Activated naive CD4-positive, alpha-beta T cell treated with anti-CD3 and anti-CD28 coated beads, Interleukin-2, amount 50 U/mL, for 24 hours (primary cell): ENCODE results near the gene ZNF784.

ENCODE experiments used
- H3K27ac Mint-ChIP-seq: one replicate; pipeline ENCODE4 v1.8.0; 2021; ENCODE audit warnings: mild to moderate bottlenecking, mixed read lengths
- H3K27me3 Mint-ChIP-seq: one replicate; pipeline ENCODE4 v1.8.0; 2021; ENCODE audit warnings: mixed read lengths
- H3K36me3 Mint-ChIP-seq: one replicate; pipeline ENCODE4 v1.8.0; 2021; ENCODE audit warnings: mixed read lengths
- H3K4me1 Mint-ChIP-seq: one replicate; pipeline ENCODE4 v1.8.0; 2021; ENCODE audit warnings: mixed read lengths
- H3K4me3 Mint-ChIP-seq: one replicate; pipeline ENCODE4 v1.8.0; 2021; ENCODE audit warnings: mild to moderate bottlenecking, mixed read lengths
- H3K9me3 Mint-ChIP-seq: one replicate; pipeline ENCODE4 v1.8.0; 2021; ENCODE audit warnings: mixed read lengths

The ZNF784 gene

DNA sequence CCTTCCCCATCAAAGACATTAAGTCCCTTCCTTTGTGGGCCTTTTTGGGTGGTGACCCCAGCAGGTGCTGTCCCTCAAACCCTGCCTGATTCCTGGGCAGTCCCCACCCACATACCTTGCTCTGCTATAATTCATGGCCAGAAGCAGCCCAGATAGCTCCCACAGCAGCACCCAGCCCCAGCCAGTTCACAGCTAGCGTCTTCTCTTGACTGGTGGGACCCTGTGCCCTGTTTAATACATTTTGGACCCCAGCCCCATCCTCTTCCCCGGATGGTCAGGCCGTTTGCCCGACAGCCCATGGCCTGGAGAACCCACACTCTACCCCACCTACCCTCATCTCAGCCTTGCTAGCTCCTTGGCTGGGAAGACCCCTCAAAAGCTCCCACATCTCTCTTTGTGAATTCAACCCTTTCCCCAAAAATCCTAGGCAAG lies 25.8 kb upstream of the ZNF784 start:
- Mint-ChIP-seq H3K27ac (peak overlapping the region; percentile 79), H3K4me3 (peak overlapping the region; percentile 54), H3K4me1 (peaks cover 38% of the 10 kb centered on the region), H3K27me3 (no peaks in the 10 kb centered on the region), H3K36me3 (no peaks in the 10 kb centered on the region), H3K9me3 (no peaks in the 10 kb centered on the region)

GRCh38 chr19:55649268-55650125 lies 25.1 kb upstream of the ZNF784 start:
- Mint-ChIP-seq H3K36me3 (no peaks in the 10 kb centered on the region), H3K27ac (peak overlapping the region; percentile 88), H3K4me1 (peaks cover 41% of the 10 kb centered on the region), H3K27me3 (no peaks in the 10 kb centered on the region), H3K4me3 (peak overlapping the region; percentile 82), H3K9me3 (no peaks in the 10 kb centered on the region)

DNA sequence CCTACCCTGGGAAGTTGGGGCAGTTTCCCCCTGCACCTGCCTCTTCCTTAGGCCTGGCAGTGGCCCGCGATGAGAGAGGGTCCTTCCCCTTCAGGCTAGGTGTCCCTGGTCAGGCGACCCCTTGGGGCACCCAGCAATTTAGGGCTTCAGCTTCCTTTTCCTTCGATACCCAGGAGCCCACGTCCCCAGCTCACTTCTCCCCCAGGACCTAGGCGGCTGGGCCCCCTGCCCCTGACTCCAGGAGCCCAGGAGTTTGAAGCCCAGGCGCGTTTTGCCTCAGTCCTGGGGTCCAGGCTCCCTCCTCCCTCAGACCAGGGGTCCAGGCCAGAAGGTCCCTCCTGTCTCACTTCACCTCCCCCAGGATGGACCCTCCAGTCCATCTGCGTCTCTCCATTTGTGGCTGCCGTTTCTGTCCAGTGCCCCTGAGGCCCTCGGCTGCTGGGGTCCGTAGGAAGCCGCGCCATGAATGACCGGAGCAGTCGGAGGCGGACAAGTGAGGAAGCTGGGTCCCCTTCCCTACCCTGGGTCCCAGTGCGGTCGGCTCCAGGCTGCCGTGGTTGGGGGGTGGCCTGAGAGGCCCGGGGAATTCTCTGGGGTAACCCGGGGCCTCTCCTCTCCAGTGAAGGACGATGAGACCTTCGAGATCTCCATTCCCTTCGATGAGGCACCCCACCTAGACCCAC lies 24.4 kb upstream of the ZNF784 start:
- Mint-ChIP-seq H3K27ac (peak overlapping the region; percentile 76), H3K36me3 (peaks cover 1% of the 10 kb centered on the region), H3K4me3 (peak overlapping the region; percentile 82), H3K9me3 (no peaks in the 10 kb centered on the region), H3K4me1 (peaks cover 47% of the 10 kb centered on the region), H3K27me3 (no peaks in the 10 kb centered on the region)

DNA sequence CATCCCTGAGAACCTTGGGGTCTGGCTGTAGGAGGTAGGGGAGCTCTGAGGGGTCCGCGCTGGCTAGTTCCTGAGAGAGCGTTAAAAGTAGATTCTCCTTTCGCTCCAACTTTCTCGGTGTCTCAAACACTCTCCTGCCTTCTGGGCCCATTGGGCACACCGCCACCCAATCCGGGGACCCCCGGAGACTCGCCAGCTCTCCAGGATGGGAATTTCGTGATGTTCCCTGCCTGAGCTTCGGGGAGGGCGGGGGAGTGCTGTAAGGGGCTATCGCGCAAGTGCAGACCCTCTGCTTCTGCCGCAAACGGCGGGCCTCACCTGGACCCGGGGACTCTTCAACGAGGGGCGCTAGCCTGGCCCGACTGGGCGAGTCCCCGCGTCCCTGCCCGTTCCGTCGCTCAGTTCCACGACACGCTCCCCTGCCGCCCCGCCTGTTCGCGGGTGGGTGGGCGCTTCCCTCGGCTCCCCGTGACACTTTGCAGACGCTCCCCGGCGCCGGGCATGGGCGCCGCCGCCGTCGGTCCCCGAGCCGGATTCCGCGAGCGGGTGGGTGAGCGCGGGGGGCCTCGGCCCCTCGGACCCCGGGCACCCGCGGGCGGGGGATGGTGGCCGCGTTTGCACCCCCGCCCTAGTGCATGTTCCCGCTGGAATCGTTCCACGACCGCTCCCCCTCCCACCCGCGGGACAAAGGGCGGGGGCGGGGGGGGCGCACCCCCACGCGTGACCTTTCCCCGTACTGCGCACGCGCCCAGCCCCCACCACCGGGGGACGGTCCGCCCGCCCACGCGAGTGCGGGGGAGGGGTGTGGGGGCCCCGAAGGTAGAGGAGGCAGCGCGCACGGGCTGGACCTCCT lies 23.6 kb upstream of the ZNF784 start, which contains the start of gene CCDC106:
CCDC106 (plus strand) TSS at position 481 of the 853 bp plus-strand sequence. CDS start 835 bp downstream, outside the sequence.
- H3K27me3 Mint-ChIP-seq, result no peaks in the 10 kb centered on the region
- peak within 1 kb of the TSS; percentile 76 for H3K27ac Mint-ChIP-seq
- H3K36me3 Mint-ChIP-seq, result peaks cover 1% of the 10 kb centered on the region
- peak within 1 kb of the TSS; percentile 86 for H3K4me3 Mint-ChIP-seq
- H3K4me1 Mint-ChIP-seq, result peaks cover 53% of the 10 kb centered on the region
- H3K9me3 Mint-ChIP-seq, result no peaks in the 10 kb centered on the region

- Mint-ChIP-seq H3K4me3 (peak overlapping the region; percentile 86), H3K4me1 (peaks cover 57% of the 10 kb centered on the region), H3K27me3 (no peaks in the 10 kb centered on the region), H3K9me3 (no peaks in the 10 kb centered on the region), H3K36me3 (peaks cover 1% of the 10 kb centered on the region), H3K27ac (peak overlapping the region; percentile 65)
Observed at GRCh38 chr19:55646889-55647731, 22.7 kb upstream of the ZNF784 start.

GRCh38 chr19:55645512-55645881 lies 21.1 kb upstream of the ZNF784 start:
- H3K4me3 Mint-ChIP-seq, result peak overlapping the region; percentile 78
- H3K36me3 Mint-ChIP-seq, result peaks cover 1% of the 10 kb centered on the region
- peaks cover 61% of the 10 kb centered on the region for H3K4me1 Mint-ChIP-seq
- H3K27ac Mint-ChIP-seq, result peak overlapping the region; percentile 65
- no peaks in the 10 kb centered on the region for H3K9me3 Mint-ChIP-seq
- H3K27me3 Mint-ChIP-seq, result no peaks in the 10 kb centered on the region

GRCh38 chr19:55644842-55645511 lies 20.6 kb upstream of the ZNF784 start:
- Mint-ChIP-seq H3K27ac (peak overlapping the region; percentile 65), H3K27me3 (no peaks in the 10 kb centered on the region), H3K4me3 (peak overlapping the region; percentile 97), H3K9me3 (no peaks in the 10 kb centered on the region), H3K4me1 (peaks cover 60% of the 10 kb centered on the region), H3K36me3 (peaks cover 1% of the 10 kb centered on the region)

DNA sequence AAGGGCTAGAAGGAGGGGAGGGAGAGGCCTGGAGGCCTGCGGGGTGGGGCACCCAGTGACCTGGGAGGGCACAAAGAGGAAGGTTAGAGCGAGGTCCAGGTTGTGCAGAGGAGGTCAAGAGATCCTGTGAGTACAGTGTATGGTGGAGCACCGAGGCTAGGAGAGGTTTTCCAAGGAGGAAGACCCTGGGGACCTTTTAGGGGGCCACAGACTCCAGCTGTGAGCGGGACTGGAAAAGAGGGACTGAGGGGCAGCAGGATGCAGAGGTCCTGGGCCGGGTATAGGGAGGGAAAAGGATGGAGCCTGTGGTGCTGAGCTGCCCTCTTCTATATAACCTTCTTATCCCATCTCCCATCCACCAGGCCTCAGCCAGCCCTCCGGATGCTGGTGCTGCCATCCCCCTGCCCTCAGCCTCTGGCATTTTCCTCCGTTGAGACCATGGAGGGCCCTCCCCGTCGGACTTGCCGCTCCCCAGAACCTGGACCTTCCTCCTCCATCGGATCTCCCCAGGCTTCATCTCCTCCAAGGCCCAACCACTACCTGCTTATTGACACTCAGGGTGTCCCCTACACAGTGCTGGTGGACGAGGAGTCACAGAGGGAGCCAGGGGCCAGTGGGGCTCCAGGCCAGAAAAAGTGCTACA lies 19.9 kb upstream of the ZNF784 start:
- Mint-ChIP-seq H3K4me1 (peaks cover 54% of the 10 kb centered on the region), H3K9me3 (no peaks in the 10 kb centered on the region), H3K4me3 (peak overlapping the region; percentile 97), H3K36me3 (peaks cover 1% of the 10 kb centered on the region), H3K27ac (peak overlapping the region; percentile 98), H3K27me3 (no peaks in the 10 kb centered on the region)

DNA sequence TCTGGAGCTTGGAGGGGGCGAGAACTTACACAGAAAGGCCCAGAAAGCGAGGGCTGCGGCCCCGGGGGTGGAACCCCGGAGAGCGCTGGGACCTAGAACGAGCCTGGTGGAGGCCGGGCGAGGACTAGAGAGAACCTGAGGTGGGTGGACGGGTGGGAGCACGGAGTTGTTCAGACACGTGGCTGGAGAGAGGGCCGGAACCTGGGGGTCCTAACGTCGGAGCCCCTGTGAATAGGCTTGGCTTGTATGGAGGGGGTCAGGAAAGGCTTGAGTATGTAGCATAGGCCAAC lies 19.5 kb upstream of the ZNF784 start:
- Mint-ChIP-seq H3K27me3 (no peaks in the 10 kb centered on the region), H3K36me3 (peaks cover 4% of the 10 kb centered on the region), H3K4me1 (peaks cover 56% of the 10 kb centered on the region), H3K4me3 (peak overlapping the region; percentile 97), H3K9me3 (no peaks in the 10 kb centered on the region), H3K27ac (peak overlapping the region; percentile 98)

DNA sequence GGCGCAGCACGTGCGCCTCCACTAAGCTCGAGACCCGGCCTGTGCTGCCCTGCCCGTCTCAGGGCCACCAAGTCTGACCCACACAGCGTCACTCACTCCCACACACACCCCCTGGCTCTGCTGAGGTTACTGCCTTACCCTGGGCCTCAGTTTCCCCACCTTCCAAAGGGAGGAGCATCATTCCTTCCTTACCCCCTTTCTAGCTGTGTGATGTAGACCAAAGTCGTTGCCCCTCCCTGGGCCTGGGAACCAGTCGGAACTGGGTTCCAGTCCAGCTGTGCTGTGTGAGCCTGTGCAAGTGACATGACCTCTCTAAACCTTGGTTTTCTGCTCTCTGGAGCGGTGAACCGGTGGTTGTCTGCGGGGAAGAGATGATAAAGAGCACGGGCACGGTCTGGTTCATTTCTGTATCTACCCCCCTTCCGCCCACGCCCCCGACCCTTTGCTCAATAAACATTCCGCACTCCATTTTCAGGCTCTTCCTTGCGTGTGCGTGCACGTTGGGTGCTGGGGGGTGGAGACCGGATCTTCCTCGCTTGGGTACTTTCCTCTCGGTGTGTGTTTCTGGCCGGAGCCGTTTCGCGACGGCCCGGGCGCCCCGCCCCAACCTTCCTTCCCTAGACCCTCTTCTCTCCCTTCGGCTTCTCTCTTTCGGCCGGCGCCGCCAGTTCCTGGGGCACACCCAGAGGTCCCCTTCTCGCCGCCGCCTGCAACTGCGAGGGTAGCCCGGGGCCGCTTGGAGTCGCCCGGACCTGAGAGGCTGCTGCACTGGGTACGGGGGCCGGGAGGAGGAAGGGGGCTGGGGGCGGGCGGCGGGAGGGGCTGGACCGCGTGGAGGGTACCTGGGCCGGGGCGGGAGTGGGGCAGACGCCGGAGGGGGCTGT lies 18.9 kb upstream of the ZNF784 start, which contains the start of gene ZNF581:
ZNF581 (plus strand) TSS at position 647 of the 884 bp plus-strand sequence. CDS start 923 bp downstream, outside the sequence.
- peak within 1 kb of the TSS; percentile 97 for H3K4me3 Mint-ChIP-seq

DNA sequence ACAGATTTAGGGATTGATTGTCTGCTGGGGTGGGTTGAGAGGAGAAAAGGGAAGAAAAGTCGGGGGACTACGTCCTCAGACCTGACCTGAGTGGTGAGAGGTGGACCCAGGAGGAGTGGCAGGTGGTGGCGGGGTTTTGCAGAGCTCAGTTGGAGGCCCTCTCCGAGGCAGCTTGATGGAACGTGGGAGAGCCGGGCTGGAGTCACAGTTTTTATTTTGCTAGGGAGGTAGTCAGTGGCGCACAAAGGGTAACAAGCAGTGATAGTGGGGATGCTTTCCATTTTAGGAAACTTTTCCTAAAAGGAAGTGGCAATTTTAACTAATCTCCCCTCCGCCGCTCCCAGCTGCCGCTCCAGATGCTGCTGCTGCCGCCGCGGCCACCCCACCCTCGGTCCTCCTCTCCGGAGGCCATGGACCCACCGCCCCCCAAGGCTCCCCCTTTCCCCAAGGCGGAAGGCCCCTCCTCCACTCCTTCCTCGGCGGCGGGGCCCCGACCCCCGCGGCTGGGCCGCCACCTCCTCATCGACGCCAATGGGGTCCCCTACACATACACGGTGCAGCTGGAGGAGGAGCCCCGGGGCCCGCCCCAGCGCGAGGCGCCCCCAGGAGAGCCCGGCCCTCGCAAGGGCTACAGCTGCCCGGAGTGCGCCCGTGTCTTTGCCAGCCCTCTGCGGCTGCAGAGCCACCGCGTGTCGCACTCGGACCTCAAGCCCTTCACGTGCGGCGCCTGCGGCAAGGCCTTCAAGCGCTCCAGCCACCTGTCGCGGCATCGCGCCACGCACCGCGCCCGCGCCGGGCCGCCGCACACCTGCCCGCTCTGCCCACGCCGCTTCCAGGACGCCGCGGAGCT lies 18.0 kb upstream of the ZNF784 start:
- Mint-ChIP-seq H3K27ac (peak overlapping the region; percentile 99), H3K36me3 (peaks cover 9% of the 10 kb centered on the region), H3K27me3 (no peaks in the 10 kb centered on the region), H3K9me3 (no peaks in the 10 kb centered on the region), H3K4me1 (peaks cover 57% of the 10 kb centered on the region), H3K4me3 (peak overlapping the region; percentile 97)

More for the DNA sequence above, 18.9 kb upstream of the ZNF784 start, which contains the start of gene ZNF581:
- Mint-ChIP-seq H3K27ac (peak within 1 kb of the TSS; percentile 99), H3K36me3 (peaks cover 4% of the 10 kb centered on the region), H3K4me1 (peaks cover 53% of the 10 kb centered on the region), H3K9me3 (no peaks in the 10 kb centered on the region), H3K27me3 (no peaks in the 10 kb centered on the region)

DNA sequence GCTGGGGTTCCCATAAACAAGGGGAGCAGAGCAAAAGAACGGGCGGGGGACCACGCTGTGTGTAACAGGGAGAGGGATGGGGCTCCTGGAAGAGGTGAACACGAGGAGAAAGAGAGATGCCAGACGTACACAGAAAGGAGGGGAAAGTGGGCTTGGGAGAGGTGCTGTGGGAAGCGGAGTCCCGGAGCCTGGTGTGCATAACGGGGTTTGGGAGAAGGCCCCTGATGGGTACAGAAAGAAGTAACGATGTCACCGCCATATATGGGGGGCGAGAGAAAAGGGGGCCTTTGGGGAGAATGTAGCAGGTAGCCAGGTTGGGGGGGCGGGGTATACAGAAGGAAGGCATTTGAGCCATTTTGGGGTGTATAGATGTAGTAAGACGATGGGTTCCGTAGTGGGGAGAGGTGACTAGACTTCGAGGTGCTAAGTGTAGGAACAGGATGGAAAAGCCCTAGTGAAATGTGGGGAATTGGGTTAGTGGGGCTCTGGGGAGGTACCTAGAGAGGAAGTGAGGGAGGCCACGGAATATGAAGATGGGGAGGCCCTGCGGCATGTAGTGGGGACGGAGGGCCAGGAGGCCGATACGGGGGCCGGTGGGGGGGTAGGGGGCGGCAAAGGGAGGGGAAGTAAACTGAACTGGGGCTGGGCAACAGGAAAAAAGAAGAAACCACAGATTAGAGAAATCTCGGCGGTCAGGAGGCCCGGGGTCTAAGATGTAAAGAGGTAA lies 17.2 kb upstream of the ZNF784 start:
- Mint-ChIP-seq H3K27me3 (no peaks in the 10 kb centered on the region), H3K27ac (peak overlapping the region; percentile 89), H3K36me3 (peaks cover 9% of the 10 kb centered on the region), H3K4me3 (peak overlapping the region; percentile 89), H3K9me3 (no peaks in the 10 kb centered on the region), H3K4me1 (peaks cover 59% of the 10 kb centered on the region)
